Hindlimb muscle (tissue), 1 donor: ENCODE data around the gene UGT1A4. TPM values are rescaled to one million over a fixed set of nuclear protein-coding genes. Genes with fewer than 3 reads are reported as not detected.

Experiments
- DNase-seq: peaks from one replicate; pipeline ENCODE4 v3.0.0-alpha.2; 2013
- polyA plus RNA-seq: library from polyadenylated mRNA; unstranded; fragments of 120-200 nt; gene quantifications from one replicate; pipeline ENCODE4 v1.2.1, GENCODE V29; 2013; ENCODE audit not compliant: insufficient read length

Gene UGT1A4
- polyA plus RNA-seq, 1 donor: not detected

DNA sequence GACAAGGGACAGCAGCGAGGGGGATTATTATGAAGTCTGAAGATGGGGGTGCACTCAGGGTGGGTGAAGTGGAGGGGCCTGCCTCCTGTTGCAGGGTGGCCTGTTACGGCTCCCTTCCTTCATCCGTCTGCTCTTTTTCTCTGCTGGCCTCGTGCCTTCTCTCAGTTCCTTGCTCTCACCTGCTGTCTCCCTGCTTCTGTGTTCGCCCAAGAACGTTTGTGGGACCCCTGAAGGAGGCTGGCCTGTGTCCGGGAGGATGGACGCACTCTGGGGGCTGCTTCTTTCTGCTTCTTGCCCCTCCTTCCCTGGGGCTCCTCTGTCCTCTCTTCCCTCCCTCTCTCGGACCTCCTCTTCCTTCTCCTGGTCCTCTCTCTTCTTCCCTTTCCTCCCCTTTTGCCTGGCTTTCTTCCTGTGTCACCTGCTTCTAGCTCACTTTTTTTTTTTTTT, 73.4 kb downstream of the UGT1A4 start:
- DNase-seq: no peak

DNA sequence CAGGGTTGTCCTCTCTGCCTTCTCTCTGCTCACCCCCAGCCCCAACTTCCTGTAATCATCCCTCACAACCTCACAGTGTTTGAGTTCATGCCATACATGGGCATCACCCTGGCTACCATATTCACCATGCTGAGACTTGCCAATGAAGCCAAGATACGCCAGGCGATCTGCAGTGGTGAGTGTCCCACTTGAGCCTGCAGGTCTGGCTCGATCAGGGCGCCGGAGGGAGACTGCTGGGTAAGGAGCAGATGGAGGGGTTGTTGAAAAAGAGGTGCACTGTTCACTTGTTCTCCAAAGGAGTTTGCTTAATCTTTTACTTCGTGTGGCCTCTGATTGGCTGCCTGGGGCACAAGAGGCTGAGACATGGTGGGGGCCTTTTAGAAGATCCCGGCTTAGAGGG, 74.2 kb downstream of the UGT1A4 start:
- no peak for DNase-seq

- no peak for DNase-seq
Measured at GRCh38 chr2:233793465-233794127, 75.1 kb downstream of the UGT1A4 start.

DNA sequence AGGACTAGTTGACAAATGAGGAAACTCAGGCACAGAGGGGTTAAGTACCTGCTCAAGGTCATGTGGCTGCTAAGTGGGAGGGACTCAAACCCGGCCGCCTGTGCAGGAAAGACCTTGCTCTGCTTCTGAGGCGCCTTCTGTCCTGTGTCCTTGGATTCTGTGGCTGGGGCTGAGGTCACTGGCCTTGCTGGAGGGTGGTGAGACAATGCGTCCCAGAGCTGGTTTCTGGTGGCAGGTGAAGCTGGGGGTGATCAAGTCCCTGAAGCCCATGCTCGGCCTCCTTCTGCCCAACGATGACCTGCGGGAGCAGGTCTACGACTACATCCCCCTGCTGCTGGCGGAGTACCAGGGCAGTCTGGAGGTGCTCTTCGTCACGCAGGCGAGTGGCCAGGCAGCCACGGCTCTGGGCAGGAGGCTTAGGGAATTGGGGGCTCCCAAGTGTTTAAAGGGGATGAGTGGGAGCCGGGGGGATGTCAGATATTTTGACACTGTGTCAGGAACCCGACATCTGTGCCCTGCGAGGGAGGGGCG, 75.7 kb downstream of the UGT1A4 start:
- no peak for DNase-seq

GRCh38 chr2:233795735-233796171, 77.2 kb downstream of the UGT1A4 start:
- DNase-seq: no peak

DNA sequence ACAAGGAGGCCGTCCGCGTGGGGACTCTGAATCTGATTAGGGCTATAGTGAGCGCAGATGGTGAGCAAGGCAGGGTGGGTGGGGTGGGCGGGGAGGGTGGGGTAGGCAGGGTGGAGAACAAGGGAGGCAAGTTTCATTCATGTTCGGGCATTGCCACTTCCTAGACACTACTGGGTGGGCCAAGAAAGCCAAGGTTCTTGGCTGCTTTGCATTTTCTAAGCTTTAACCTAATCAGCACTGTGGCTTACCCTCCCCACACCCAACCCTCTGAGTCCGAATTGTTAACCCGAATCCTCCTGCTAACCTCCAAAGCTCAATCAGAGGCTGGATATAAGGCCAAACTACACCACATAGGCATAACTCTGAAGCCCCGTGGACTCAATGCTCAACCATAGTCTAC, 77.7 kb downstream of the UGT1A4 start:
- no peak for DNase-seq

DNA sequence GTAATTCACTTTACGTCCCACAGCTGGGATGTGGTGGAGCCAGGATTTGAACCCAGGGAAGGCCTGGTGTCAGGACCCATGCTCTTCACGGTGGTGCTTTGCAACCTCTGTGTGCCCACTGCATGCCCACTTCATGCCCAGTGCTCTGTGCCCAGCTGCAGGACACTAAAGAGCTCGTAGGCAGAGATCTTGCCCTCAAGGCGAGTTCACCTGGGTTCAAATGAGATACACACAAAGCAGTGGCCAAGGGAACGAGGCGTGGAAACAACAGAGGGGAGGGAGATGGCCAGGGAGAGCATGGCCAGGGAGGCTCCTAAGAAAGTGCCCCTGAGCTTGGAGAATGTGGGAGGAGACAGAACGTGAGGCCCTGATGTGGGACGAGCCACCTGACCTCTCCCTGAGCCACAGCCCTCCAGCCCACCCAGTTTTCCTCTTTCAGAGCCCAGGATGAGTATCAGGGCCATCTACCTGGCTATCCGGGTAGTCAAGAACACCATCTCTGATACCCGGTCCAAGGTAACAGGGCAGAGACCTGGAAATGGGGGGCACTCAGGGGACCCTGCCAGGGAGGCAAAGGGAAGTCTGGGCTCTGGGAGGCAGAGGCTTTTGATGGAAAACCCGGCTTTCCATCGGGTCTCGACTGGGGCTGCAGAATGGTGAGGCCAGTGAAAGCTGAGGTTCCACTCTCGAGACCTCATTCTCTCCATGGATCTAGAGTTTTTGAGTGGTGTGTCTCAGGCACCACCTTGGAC, 80.0 kb downstream of the UGT1A4 start:
- DNase-seq: no peak

GRCh38 chr2:233799087-233799665, 80.6 kb downstream of the UGT1A4 start:
- DNase-seq: no peak

DNA sequence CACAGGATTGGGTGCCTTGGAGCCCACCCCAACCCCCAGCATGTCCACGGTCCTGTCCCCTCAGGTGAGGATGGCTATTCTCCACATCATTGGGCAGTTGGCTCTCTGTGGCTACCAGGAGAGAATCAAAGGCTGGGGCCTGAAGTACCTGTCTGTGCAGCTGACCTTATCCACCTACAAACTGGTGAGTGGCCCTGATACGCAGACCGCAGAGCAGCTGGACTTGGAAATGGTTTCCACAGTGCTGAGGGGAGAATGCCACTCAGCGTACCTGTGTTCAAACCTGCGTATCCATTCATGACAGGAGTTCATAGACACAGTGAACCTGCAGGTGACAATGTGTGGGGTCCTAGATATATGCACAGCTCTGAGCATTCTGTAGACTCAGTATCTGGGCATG, 81.2 kb downstream of the UGT1A4 start:
- DNase-seq: no peak

DNA sequence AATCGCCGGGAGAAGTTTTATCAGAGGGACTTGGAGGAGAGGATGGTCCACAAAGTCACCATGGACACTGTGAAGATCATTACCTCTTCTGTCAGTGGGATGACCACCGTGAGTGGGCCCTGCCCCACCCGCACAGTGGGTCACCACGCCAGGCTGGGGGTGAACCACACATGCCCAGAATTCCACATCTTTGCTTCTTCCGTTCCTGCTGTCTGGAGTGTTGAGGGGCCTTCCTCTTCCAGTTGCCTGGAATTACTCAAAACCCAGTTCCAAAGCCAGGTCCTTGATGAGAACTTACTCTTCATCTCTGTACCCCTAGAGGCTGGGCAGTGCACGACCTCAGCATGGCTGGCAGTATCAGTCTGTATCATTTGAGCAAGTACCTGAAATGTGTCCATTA, 81.7 kb downstream of the UGT1A4 start:
- DNase-seq: no peak

DNA sequence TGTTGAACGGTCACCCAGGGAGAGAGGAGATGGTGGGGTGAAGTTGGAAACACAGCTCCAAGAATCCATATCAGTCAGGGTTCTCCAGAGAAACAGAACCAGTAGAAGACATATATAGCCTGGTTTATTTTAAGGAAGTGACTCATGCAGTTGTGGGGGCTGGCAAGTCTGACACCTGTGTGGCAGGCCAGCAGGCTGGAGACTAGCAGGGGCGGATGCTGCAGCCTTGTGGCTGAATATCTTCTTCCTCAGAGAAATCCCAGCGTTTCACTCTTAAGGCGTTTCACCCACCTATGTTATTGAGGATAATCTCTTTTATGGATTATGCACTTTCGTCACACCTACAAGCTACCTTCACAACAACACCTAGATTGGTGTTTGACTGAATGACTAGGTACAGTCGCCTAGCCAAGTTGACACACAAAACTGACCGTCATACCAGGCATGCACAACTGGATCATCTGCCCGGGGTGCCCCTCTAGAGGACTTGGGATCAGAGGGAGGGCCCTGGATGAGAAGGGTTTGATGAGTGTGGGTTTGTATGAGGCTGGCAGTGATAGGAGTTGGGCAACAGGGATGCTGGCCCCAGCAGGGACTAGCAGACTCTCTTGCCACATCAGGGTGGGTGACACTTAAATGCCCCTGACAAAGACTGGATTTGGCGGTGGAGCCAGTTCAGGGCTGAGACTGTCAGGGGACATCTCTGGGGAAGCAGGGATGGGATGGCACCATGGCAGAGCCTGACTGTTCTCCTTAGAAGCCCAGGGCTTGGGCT, 83.0 kb downstream of the UGT1A4 start:
- DNase-seq: no peak

GRCh38 chr2:233802132-233802815, 83.7 kb downstream of the UGT1A4 start:
- DNase-seq: no peak

DNA sequence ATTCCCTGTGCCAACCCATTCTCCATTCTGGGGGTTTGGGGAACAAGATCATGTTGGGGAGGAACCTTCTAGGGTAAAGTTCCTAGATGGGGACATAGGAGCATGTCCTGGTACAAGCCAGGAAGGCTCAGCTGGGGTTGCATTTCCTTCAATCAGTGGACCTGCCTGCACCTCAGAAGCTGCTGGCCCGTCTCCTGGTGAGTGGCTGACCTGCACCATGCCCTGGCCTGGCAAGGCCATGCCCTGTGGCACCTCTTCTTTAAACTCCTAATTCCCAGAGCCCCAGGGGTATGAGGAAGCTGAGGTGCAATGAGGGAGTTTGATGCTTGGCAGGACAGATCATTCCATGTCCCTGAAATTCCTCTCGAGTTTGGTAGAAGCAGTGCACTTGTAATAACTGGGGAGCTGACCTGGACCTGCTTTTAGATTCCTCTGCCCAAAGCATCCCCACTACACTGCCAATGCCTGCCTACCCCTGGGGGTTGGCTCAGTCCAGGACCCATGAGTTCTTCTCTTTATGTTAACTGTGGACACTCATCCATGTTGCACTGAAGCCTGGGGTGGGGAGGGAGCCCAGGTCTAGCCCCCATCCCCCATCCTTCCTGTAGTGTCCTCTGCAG, 84.9 kb downstream of the UGT1A4 start:
- no peak for DNase-seq

- no peak for DNase-seq
Measured at GRCh38 chr2:233803994-233804393, 85.5 kb downstream of the UGT1A4 start.

DNA sequence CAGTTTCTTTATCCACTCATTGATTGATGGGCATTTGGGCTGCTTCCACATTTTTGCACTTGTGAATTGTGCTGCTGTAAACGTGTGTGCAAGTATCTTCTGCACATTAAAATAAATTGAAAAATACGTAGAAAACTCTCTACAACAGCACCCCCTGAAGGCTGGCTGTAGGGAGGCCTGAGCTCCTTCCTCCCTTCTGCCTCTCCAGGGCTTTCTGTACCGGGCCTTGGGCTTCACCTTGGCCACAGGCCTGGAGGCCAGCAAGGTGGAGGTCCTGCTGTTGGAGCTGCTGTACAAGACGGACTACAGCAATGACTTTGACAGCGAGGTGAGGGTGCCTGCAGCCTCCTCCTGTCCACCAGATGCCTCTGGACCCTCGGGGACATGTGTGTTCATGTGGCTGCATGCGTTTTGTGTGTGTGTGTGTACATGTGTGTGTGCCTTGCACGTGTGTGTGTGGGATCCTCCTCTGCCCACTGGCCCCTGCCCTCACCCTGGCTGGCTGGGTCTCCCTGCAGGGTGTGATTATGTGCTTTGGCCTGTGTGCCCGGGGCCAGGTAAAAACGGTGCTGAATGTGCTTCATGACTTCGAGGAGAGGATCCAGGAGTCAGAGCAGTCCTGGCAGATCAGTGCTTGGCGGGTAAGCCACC, 88.8 kb downstream of the UGT1A4 start:
- DNase-seq: no peak

DNA sequence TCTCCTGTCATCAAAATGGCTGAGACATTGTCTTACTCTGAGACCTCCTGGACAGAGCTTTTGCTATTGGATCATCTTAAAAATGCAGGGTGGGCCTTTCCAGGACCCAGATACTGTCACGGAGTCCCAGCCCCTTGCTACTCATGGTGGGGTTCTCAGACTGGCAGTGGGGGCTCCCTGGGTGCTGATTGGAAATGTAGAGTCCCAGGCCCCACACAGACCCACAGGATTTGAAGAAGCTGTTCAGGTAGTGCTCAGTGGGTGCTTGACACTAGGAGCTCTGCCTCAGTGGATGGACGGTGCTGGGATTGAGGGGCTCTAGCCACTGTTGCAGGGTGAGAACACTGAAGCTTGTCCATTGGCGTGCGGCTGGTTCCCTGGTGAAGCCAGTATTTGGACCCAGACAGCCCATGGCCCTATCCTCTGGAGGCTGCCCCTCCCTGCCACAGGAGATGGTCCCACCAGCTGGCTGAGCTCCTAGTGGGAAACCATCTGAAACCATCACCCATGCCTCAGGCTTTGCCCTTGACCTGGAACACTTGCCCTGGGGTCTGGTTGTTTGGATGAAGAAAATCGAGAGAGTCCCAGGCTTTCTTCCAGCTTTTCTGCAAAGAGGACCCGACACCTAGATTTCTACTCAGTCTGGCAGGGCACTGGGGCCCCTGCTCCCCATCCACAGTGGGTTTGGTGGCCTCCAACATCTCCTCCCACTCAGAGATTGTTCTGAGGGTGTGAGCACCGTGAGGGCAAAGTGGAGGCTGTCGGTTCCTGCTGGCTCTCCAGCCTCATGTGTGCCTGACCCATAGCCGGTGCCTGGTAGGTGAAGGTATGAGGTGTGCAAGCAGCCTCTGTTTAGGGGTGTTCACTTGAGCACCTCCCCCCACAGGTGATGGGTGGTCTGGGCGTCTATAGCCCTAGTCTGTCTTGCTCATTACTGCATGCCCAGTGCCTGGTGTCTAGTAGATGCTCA, 89.7 kb downstream of the UGT1A4 start:
- DNase-seq: no peak

DNA sequence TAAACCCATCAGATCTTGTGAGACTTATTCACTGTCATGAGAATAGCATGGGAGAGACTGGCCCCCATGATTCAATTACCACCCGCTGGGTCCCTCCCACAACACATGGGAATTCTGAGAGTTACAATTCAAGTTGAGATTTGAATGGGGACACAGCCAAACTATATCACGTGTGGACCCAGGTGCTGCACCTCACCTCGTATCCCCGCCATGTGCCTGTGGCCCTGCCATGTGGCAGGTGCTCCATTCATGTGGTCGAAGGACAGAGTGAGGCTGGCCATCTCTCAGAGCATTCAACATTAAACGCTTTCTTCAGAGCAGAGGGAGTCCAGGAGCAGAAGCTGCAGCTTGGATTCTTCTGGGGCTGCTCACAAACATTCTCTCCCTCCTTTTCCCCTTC, 91.8 kb downstream of the UGT1A4 start:
- no peak for DNase-seq

- DNase-seq: no peak
Measured at GRCh38 chr2:233811087-233811486, 92.6 kb downstream of the UGT1A4 start.

- no peak for DNase-seq
Measured at GRCh38 chr2:233811732-233812131, 93.2 kb downstream of the UGT1A4 start.
